HL-60/S4 treated with phorbol 12-myristate 13-acetate at 8.2 ng/mL for 4 days and 3 days (cell line): ENCODE data around the gene WDFY4.

ENCODE experiments used
- in situ Hi-C: fragments of 300-500 bp; cut with MboI; formaldehyde crosslinking; loops from 2 replicates; pipeline ENCODE4 v1.15.0; 2022; ENCODE audit warnings: low sequenced_read_pairs

Gene WDFY4

GRCh38 chr10:48740015-48740707 lies 55.5 kb downstream of the WDFY4 start:
- in situ Hi-C loops = no loop called here

- in situ Hi-C loops = no loop called here
These were observed 56.3 kb downstream of the WDFY4 start for GRCh38 chr10:48740988-48741387.

DNA sequence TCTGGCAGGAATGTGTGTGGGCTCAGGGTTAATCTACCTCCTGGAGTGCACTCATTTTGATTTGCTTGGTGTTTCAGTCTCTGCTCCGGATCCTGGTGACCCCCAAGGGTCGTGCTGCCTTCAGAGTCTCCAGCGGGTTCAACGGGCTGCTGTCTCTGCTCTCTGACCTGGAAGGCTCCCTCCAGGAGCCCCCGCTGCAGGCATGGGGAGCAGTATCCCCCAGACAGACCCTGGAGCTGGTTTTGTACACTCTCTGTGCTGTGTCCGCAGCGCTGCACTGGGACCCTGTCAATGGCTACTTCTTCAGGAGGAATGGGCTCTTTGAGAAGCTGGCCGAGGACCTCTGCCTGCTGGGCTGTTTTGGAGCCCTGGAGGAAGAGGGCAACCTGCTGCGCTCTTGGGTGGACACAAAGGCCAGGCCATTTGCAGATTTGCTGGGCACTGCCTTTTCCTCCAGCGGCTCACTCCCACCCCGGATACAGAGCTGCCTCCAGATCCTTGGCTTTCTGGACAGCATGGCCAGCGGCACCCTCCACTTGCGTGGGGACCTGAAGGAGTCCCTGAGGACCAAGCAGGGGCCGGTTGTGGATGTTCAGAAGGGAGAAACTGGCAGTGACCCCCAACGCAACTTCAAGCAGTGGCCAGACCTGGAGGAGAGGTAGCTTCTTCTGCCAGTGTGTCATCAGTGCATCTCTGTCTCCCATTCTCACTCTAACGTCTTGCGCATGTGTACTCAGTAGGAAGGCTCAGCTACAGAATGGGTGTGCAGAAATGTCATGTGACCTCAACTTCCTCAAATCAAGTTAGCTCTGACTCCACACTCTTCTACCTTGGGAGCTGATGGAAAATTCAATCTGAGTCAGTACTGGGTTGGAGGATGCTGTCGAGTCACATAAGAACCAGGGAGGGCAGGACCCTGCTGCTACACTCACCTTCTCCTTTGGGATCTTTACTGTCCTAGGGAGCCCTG lies 58.5 kb downstream of the WDFY4 start:
- in situ Hi-C loops = no loop called here

- in situ Hi-C loops = no loop called here
These were observed 59.9 kb downstream of the WDFY4 start for GRCh38 chr10:48744587-48744986.

DNA sequence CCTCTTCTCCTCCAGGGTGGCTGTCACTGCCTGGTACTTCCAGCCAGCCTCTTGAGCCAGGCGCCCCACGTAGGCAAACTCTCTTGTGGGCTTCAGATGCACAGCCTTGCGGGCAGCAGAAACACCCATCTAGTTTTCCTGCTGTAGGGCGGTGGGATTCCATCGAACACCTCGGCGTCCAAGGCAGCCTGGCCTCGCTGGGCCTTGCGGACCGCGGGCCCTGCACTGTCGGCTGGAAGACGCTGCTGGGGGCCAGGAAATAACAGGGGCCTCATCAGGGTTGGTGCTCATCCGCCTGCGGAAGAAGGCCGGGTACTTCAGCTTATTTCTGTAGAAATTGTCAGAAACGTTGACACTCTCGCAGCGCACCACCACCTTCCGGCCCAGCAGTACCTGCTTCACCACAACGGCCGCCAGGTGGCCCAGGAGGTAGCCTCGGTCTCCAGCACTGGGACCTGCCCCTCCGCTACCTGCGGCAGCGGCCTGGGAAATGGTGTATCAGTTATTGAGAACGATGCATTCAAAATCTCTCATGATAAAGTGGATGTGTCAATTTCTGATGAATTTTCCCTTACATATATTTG lies 61.1 kb downstream of the WDFY4 start:
- in situ Hi-C loops = no loop called here

- in situ Hi-C loops = no loop called here
These were observed 63.9 kb downstream of the WDFY4 start for GRCh38 chr10:48748573-48748972.

GRCh38 chr10:48749254-48749787 lies 64.6 kb downstream of the WDFY4 start:
- in situ Hi-C loops = no loop called here

DNA sequence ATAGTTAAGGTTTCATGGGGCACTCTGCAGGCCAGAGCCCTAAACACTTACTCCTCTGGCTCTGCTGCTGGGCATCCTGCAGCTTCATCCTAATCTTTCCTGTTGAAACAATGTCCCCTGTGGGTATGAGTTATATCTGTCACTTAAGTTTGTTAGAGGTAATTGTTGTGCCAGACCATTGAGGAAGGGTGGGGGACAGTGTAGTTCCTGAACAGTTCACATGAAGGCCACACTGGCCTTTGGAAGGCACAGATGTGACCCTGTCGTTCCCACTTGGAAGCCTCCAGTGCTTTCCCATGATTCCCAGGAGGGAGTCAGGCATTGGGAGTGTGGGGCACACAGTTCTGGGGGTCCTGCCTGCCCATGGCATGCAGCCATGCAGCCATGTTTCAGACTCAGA lies 65.3 kb downstream of the WDFY4 start:
- in situ Hi-C loops = no loop called here

- in situ Hi-C loops = no loop called here
These were observed 66.3 kb downstream of the WDFY4 start for GRCh38 chr10:48750991-48751390.

DNA sequence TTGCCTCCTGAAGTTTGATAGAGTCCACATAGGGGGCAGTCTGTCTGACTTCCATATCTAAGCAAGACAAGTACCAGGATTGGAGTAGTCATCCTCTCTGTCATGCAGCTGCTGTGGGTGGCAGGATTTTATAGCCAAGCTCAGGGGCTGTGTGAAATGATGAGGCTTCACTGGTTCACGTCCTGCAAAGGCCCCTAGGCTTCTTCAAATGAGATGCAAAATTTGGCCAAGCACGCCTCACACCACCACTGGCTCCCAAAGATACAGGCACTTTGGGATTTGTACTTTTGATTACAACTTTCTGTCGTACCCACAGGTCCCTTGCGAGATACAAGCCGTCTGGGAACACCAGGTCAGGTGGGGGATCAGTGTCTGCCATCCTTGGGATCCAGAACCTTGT lies 67.1 kb downstream of the WDFY4 start:
- in situ Hi-C loops = no loop called here

GRCh38 chr10:48758411-48758810 lies 73.7 kb downstream of the WDFY4 start:
- in situ Hi-C loops = no loop called here

DNA sequence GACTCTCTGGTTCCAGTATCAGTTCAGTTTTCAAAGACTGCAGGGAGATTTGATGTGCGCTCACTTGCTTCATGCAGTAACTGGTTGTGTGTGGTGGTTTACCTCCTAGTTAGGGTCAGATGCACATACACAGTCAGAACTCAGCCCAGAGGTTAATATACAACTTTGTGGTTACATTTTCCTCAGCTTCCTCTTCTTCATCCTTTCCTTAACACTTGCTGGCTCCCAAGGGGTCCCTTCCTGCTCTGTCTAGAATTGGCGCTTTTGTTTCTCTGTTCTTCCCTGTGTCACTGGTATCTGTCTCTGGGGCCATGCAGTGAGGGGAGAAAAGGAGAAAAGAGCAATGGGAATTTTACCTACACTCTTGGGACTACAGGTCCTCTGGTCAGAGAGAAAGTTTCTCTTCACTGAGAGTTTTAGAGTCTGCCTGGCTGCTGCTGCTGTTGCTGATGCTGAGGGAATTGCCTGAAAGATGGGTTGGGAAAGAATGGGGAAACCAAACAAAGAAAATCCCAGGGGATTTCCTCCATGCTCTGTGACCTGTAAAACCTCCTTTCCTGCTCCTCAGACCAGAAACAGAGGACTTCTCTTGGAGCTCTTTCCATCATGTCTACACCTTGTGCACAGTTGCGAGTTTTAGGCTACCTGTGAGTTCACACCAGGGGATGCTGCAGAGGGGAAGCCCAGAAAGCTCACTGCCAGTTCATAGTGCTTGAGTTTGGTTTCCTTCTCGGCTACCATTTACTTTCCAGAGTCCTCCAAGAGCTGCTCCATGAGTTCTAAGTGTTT lies 74.6 kb downstream of the WDFY4 start:
- in situ Hi-C loops = no loop called here

GRCh38 chr10:48760983-48761382 lies 76.3 kb downstream of the WDFY4 start:
- in situ Hi-C loops = no loop called here

DNA sequence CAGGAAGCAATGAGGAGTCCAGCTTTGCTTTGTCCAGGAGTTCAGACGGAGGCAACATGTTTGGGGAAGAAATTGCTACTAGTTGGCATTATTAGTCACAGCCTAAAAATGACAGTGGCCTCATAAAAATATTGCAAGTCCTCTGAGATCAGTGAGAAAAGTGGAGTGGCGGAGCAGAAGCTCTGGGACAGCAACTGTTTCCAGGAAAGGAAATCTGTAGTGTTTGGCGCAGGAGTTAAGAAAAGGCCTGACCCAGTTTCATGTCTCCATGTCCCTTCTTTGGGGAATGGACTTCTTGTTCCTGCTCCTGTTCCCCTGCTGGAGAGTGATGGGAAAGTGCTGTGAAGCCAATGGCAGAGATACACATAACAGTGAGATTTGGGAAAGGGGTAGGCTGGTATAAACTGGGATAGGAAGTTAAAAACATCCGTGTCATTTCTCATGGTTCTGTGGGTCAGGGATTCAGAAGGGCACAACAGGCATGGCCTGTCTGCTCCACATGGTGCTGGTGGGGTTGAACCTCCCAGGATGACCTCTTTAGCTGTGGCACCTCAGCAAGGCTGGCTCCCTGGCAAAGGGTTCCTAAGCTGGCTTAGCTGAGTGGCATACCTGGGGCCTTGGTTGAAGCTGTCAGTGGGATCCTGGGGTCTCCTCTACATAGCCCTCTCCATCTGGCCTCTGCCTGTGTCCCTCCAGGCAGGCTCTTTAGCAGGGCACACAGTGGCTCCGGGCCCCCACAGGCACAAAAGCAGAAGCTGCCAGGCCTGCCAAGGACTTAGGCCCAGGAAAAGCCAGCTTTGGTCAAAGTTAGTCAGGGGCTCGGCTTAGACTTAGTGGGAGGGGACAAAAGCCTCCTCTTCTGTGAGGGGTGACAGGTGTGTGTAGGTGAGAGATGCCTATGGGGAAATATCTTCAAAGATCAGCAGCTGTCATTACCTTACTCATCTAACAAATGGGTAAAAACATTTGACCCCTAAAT lies 77.7 kb downstream of the WDFY4 start:
- in situ Hi-C loops = no loop called here

GRCh38 chr10:48763403-48763965 lies 78.8 kb downstream of the WDFY4 start:
- in situ Hi-C loops = no loop called here

DNA sequence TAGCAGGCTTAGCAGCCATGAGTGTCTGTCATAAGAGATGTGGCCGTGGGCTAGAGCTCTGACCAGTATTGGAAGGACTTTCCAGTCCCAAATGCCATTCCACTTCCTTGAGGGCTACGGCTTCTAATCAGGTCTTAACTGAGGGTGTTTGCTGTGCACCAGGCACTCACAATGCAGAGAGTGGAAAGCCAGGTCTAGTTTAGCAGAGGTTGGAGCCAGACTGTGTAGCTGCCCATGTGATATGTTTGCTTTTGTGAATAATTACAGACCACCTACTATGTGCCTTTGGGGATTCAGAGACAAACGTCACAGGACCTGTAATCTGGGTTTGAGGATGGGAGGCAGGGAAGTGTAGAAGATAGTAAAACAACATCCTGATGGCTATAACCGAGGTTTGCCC lies 79.8 kb downstream of the WDFY4 start:
- in situ Hi-C loops = no loop called here

GRCh38 chr10:48765039-48765438 lies 80.4 kb downstream of the WDFY4 start:
- in situ Hi-C loops = no loop called here

GRCh38 chr10:48765527-48765926 lies 80.9 kb downstream of the WDFY4 start:
- in situ Hi-C loops = no loop called here
